ENCODE data around the gene C4orf46. TPM values are rescaled to one million over a fixed set of nuclear protein-coding genes. Genes with fewer than 3 reads are reported as not detected.

Gene C4orf46
- total RNA-seq, 1 donor from 2014 or later: 15.8 TPM

DNA sequence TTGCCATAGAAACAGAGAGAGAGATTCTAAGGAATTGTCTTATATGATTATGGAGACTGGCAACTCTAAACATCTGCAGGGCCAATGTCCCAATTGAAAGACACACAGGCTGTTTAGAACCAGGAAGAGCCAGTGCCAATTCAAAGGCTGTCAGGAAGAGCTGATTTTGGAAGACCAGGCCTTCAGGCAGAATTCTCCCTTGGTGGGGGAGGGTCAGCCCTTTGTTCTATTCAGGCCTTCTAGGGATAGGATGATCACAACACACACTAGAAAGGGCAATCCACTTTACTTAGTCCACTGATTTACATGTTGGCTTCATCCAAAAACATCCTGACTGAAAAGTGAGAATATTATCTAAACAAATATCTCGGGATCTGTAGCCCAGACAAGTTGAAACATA is 15.2 kb downstream of the C4orf46 start:
- intact Hi-C loops (cut with micrococcal nuclease): no loop called here

DNA sequence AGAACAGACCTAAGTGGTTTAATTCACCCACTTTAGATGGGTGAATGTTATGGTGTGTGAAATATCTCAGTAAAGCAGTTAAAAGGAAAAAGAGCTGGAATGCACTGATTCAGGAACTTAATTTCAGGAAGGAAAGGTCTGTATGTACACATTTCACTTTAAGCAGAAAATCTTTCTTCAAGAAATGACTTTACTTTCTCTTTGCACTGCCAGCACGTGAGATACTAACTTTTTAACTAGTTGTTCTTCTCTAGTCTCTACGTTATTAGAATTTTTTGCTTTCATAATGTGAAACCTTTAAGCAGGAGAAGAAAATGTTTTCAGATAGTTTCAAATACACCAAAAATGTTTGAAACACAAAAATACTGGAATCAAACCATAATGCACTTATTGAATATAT is 18.8 kb downstream of the C4orf46 start:
- intact Hi-C loops (cut with micrococcal nuclease): no loop called here

GRCh38 chr4:158649111-158649680 is 22.5 kb downstream of the C4orf46 start:
- intact Hi-C loops (cut with micrococcal nuclease): no loop called here

DNA sequence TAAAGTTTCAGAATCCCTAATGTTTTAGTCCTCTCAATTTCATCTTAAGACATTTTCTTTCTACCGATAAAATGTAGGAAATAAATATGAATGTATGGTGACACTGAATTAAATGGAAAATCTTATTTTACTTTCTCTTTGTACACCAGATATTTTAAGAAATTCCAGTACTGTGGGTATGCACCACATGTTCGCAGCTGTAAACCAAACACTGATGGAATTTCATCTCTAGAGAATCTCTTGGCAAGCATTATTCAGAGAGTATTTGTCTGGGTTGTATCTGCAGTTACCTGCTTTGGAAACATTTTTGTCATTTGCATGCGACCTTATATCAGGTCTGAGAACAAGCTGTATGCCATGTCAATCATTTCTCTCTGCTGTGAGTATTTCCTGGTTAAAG is 26.9 kb downstream of the C4orf46 start:
- intact Hi-C loops (cut with micrococcal nuclease): no loop called here

- intact Hi-C loops (cut with micrococcal nuclease): no loop called here
These were observed 27.3 kb downstream of the C4orf46 start for GRCh38 chr4:158644356-158644755.

DNA sequence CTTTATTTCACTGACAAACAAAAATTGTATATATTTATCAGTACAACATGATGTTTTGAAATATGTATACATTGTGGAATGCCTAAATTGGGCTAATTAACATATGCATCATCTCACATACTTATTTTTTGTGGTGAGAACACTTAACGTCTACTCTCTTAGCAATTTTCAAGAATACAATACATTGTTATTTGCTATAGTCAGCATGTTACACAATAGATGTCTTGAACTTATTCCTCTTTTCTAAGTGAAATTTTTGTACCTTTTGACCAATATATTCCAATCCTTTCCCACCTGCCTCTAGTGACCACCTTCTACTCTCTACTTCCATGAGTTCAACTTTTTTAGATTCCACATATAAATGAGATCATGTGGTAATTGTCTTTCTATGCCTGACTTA is 35.1 kb downstream of the C4orf46 start:
- intact Hi-C loops (cut with micrococcal nuclease): no loop called here

DNA sequence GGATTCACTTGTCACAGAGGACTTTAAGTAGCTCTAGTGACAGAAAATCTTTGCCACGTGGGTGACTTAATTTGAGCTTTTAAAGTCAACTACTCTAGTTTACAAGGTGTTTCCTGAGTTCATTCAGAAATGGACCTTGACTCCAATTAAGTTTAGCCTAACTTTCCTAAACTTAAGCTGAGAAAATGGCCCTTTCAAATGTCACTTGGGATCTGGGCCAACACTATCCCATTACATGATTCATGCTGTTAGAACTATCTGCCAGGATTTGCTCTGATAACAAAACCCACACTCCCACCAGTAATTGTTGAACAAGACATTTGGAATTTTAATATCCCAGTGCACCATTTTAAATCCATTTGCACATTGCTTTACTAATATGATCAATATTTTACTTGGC is 40.8 kb downstream of the C4orf46 start:
- intact Hi-C loops (cut with micrococcal nuclease): no loop called here

DNA sequence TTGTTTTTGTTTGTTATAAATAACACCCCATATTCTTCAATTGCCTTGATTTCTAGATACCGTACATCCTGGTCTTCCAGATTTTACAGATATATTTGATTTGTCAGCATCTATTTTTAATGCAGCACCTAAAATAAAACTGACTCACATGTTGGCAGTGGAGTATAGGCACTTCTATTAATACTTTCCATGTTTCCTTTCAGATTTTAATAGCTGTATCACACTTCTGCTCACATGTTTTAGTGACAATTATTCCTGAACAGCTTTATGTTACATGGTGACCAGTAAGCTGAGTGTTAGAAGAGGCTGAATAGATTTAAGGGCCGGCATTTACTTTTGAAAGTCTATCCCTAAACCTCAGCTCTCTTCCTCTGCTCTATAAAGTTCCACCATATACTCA is 46.1 kb downstream of the C4orf46 start:
- intact Hi-C loops (cut with micrococcal nuclease): loop anchor here (1.0 kb wide), 2 partner anchors 129 to 372 kb away; no protein-coding TSS in a partner anchor

- intact Hi-C loops (cut with micrococcal nuclease): loop anchor here (1.0 kb wide), 2 partner anchors 129 to 372 kb away; no protein-coding TSS in a partner anchor
These were observed 46.7 kb downstream of the C4orf46 start for GRCh38 chr4:158624889-158625478.

DNA sequence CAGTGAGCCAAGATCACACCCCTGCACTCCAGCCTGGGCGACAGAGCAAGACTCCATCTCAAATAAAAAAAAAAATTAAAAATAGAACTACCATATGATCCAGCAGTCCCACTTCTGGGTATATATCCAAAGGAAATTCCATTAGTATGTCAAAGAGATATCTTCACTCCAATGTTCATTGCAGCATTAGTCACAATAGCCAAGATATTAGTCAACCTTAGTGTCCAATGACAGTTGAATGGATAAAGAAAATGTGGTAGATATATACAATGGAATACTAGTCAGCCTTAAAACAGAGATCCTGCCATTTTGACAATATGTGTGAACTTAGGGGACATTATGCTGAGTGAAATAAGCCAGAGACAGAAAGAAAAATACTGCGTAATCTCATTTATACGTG is 49.4 kb downstream of the C4orf46 start:
- intact Hi-C loops (cut with micrococcal nuclease): no loop called here

- intact Hi-C loops (cut with micrococcal nuclease): no loop called here
These were observed 50.0 kb downstream of the C4orf46 start for GRCh38 chr4:158621729-158622128.

DNA sequence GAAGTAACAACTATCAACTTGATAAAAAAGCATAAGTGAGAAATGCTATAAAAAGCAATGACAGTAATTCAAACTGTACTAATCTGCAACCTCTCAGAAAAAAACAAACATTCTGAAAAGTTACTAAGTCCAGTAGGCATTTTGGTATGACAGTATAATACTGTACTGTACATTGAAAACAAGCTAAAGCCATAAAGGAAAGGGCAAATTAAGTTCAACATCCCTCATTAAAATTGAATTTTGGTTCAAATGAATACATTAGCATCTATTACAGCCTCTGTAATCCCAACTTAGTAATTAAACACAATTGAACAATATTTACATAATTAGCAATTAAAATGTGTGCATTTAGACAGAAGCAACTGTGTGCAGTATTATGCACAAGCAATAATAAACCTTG is 53.7 kb downstream of the C4orf46 start:
- intact Hi-C loops (cut with micrococcal nuclease): no loop called here

Other genes starting within 250 kb of the C4orf46 start
- not detected in 2 replicates for gene RXFP1, start 150.0 kb downstream of the C4orf46 start, total RNA-seq
- 20.5 and 22.8 TPM in 2 replicates for gene ETFDH, start 409 bp upstream of the C4orf46 start, total RNA-seq
- 40.4 and 42.0 TPM in 2 replicates for gene PPID, start 51.5 kb upstream of the C4orf46 start, total RNA-seq
- gene FNIP2, start 97.1 kb upstream of the C4orf46 start, total RNA-seq: 14.4 and 15.1 TPM in 2 replicates

All from T-helper 2 cell treated with Interferon-gamma antibody and Interleukin-4, amounts not matched to agents 100 ng/mL and 5 ng/mL, for 36 hours (primary cell).